ENCODE measurements around the gene COL16A1. TPM values are rescaled to one million over a fixed set of nuclear protein-coding genes. Genes with fewer than 3 reads are reported as not detected.

COL16A1 gene
- total and polyA plus RNA-seq, 4 donors: 0.43 to 3.8 (median 2.3) TPM

DNA sequence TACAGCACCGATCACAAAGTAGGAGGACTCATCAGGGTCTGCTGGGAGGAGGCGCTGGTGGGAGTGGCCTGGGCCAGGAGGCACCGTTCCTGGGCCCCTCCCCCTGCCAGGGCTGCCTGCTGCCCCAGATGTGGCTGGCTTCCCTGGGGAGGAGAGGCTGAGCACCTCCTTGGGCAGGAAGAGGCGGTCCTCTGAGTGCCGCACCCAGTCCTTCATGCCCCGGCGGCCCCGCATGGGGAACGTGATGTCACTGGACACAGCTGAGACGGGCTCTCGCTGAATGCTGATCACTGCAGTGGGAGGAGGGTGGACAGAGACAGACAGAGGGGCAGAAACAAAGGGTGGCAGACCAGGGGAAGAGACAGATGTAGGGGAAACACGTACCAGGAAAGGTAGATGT lies 35.5 kb upstream of the COL16A1 start:
- H3K27ac ChIP-seq (ENCODE audit: low read depth in 1 of 2, low read length in 2 of 2): no peak overlapping the region
- H3K36me3 ChIP-seq (ENCODE audit: control insufficient read depth in 4 of 4, insufficient read depth in 3 of 4, low read depth in 1 of 4, low read length in 3 of 4): no peaks in the 10 kb centered on the region
- DNase-seq (ENCODE audit: low spot score): no peak
- H3K4me1 ChIP-seq (ENCODE audit: control insufficient read depth in 4 of 4, insufficient read depth in 4 of 4, low read length in 3 of 4): no peaks in the 10 kb centered on the region
- H3K27me3 ChIP-seq (ENCODE audit: control insufficient read depth in 4 of 4, insufficient read depth in 4 of 4, low read length in 3 of 4): no peaks in the 10 kb centered on the region
- no peak overlapping the region for H3K9ac ChIP-seq (ENCODE audit: low read depth in 1 of 2, low read length in 2 of 2)
- 52% methylated on average over 12 of the region's 12 CpGs for WGBS
- H3K9me3 ChIP-seq (ENCODE audit: control insufficient read depth in 4 of 4, low read length in 3 of 4): no peaks in the 10 kb centered on the region
- H3K4me3 ChIP-seq (ENCODE audit: low read depth in 1 of 3, low read length in 3 of 3): no peak overlapping the region
- TF ChIP-seq, protein P1, sequence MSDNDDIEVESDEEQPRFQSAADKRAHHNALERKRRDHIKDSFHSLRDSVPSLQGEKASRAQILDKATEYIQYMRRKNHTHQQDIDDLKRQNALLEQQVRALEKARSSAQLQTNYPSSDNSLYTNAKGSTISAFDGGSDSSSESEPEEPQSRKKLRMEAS (IDR thresholded peaks at IDR 0.05): no peak
- TF ChIP-seq HNF4A (conservative IDR thresholded peaks at IDR 0.05) (no peak), SP1 (IDR thresholded peaks at IDR 0.05) (no peak), NR2F2 (IDR thresholded peaks at IDR 0.05) (no peak), JUND (IDR thresholded peaks at IDR 0.05) (no peak), RXRA (IDR thresholded peaks at IDR 0.05) (no peak), RAD21 (IDR thresholded peaks at IDR 0.05) (no peak), GABPA (IDR thresholded peaks at IDR 0.05 in 1 of 2, conservative IDR thresholded peaks at IDR 0.05 in 1 of 2) (no peak), HNF4G (IDR thresholded peaks at IDR 0.05) (no peak), EGR1 (IDR thresholded peaks at IDR 0.05; ENCODE audit: low read depth in 2 of 2) (no peak), YY1 (IDR thresholded peaks at IDR 0.05) (no peak), TAF1 (conservative IDR thresholded peaks at IDR 0.05) (no peak), FOXA2 (IDR thresholded peaks at IDR 0.05) (no peak)
- TF ChIP-seq, protein P2, sequence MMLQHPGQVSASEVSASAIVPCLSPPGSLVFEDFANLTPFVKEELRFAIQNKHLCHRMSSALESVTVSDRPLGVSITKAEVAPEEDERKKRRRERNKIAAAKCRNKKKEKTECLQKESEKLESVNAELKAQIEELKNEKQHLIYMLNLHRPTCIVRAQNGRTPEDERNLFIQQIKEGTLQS (IDR thresholded peaks at IDR 0.05): no peak
- TF ChIP-seq, protein P3, sequence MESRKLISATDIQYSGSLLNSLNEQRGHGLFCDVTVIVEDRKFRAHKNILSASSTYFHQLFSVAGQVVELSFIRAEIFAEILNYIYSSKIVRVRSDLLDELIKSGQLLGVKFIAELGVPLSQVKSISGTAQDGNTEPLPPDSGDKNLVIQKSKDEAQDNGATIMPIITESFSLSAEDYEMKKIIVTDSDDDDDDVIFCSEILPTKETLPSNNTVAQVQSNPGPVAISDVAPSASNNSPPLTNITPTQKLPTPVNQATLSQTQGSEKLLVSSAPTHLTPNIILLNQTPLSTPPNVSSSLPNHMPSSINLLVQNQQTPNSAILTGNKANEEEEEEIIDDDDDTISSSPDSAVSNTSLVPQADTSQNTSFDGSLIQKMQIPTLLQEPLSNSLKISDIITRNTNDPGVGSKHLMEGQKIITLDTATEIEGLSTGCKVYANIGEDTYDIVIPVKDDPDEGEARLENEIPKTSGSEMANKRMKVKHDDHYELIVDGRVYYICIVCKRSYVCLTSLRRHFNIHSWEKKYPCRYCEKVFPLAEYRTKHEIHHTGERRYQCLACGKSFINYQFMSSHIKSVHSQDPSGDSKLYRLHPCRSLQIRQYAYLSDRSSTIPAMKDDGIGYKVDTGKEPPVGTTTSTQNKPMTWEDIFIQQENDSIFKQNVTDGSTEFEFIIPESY (IDR thresholded peaks at IDR 0.05): no peak
- TF ChIP-seq, protein P4, sequence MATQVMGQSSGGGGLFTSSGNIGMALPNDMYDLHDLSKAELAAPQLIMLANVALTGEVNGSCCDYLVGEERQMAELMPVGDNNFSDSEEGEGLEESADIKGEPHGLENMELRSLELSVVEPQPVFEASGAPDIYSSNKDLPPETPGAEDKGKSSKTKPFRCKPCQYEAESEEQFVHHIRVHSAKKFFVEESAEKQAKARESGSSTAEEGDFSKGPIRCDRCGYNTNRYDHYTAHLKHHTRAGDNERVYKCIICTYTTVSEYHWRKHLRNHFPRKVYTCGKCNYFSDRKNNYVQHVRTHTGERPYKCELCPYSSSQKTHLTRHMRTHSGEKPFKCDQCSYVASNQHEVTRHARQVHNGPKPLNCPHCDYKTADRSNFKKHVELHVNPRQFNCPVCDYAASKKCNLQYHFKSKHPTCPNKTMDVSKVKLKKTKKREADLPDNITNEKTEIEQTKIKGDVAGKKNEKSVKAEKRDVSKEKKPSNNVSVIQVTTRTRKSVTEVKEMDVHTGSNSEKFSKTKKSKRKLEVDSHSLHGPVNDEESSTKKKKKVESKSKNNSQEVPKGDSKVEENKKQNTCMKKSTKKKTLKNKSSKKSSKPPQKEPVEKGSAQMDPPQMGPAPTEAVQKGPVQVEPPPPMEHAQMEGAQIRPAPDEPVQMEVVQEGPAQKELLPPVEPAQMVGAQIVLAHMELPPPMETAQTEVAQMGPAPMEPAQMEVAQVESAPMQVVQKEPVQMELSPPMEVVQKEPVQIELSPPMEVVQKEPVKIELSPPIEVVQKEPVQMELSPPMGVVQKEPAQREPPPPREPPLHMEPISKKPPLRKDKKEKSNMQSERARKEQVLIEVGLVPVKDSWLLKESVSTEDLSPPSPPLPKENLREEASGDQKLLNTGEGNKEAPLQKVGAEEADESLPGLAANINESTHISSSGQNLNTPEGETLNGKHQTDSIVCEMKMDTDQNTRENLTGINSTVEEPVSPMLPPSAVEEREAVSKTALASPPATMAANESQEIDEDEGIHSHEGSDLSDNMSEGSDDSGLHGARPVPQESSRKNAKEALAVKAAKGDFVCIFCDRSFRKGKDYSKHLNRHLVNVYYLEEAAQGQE (IDR thresholded peaks at IDR 0.05): no peak
- TF ChIP-seq, protein P5, sequence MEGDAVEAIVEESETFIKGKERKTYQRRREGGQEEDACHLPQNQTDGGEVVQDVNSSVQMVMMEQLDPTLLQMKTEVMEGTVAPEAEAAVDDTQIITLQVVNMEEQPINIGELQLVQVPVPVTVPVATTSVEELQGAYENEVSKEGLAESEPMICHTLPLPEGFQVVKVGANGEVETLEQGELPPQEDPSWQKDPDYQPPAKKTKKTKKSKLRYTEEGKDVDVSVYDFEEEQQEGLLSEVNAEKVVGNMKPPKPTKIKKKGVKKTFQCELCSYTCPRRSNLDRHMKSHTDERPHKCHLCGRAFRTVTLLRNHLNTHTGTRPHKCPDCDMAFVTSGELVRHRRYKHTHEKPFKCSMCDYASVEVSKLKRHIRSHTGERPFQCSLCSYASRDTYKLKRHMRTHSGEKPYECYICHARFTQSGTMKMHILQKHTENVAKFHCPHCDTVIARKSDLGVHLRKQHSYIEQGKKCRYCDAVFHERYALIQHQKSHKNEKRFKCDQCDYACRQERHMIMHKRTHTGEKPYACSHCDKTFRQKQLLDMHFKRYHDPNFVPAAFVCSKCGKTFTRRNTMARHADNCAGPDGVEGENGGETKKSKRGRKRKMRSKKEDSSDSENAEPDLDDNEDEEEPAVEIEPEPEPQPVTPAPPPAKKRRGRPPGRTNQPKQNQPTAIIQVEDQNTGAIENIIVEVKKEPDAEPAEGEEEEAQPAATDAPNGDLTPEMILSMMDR (IDR thresholded peaks at IDR 0.05; ENCODE audit: low read depth, low read length, missing input control): no peak

DNA sequence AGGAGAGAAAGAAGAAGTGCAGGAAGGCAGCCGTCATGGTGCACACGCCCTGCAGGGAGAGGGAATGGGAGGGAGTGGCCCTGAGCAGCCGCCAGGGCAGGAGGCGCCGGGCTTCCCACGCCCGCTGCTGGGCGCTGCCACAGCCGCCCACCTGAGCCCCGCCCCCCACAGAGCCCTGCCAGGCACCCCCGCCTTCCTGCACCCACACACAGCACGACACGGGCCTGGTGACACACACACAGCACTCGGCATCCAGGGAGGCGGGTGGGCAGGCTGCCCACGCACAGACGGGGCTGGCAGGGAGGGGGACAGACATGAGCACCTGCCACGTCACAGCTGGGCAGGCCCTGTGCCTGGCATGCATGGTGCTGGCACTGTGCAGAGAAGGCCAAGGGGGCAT lies 32.9 kb upstream of the COL16A1 start:
- H3K27me3 ChIP-seq (ENCODE audit: control insufficient read depth in 4 of 4, insufficient read depth in 4 of 4, low read length in 3 of 4): no peaks in the 10 kb centered on the region
- no peaks in the 10 kb centered on the region for H3K9me3 ChIP-seq (ENCODE audit: control insufficient read depth in 4 of 4, low read length in 3 of 4)
- H3K9ac ChIP-seq (ENCODE audit: low read depth in 1 of 2, low read length in 2 of 2): no peak overlapping the region
- no peak overlapping the region for H3K4me3 ChIP-seq (ENCODE audit: low read depth in 1 of 3, low read length in 3 of 3)
- 83% methylated on average over 18 of the region's 18 CpGs for WGBS
- no peak for DNase-seq (ENCODE audit: low spot score)
- H3K4me1 ChIP-seq (ENCODE audit: control insufficient read depth in 4 of 4, insufficient read depth in 4 of 4, low read length in 3 of 4): no peaks in the 10 kb centered on the region
- no peak overlapping the region for H3K27ac ChIP-seq (ENCODE audit: low read depth in 1 of 2, low read length in 2 of 2)
- TF ChIP-seq, protein P1 (IDR thresholded peaks at IDR 0.05): no peak
- TF ChIP-seq TAF1 (conservative IDR thresholded peaks at IDR 0.05) (no peak), HNF4G (IDR thresholded peaks at IDR 0.05) (no peak), FOXA1 (IDR thresholded peaks at IDR 0.05) (no peak), YY1 (IDR thresholded peaks at IDR 0.05) (no peak), FOXA2 (IDR thresholded peaks at IDR 0.05) (no peak), GABPA (IDR thresholded peaks at IDR 0.05 in 1 of 2, conservative IDR thresholded peaks at IDR 0.05 in 1 of 2) (no peak), SP1 (IDR thresholded peaks at IDR 0.05) (no peak), JUND (IDR thresholded peaks at IDR 0.05) (no peak)
- TF ChIP-seq, protein P3 (IDR thresholded peaks at IDR 0.05): no peak
- H3K36me3 ChIP-seq (ENCODE audit: control insufficient read depth in 4 of 4, insufficient read depth in 3 of 4, low read depth in 1 of 4, low read length in 3 of 4): no peaks in the 10 kb centered on the region

Measured in liver (tissue), 9 donors.